ENCODE results near the gene KDM4C. TPM values are rescaled to one million over a fixed set of nuclear protein-coding genes. Genes with fewer than 3 reads are reported as not detected.

Gene KDM4C
- total and polyA plus RNA-seq, 2 of the 8 experiments (the other 6 are each of a cell fraction or from before 2014, with no cell fraction given) = 13.0 to 26.1 TPM

GRCh38 chr9:6777213-6777902 is 19.6 kb downstream of the KDM4C start (continued):
- TF ChIP-seq CHD7 (IDR thresholded peaks at IDR 0.05; ENCODE audit: insufficient replicate concordance, low read length) = peak; percentile 95
- peak; percentile 8; the same call in 1 of the 2 replicates for TF ChIP-seq MAX (IDR thresholded peaks at IDR 0.05)
- peak in 1 of 2 experiments; percentile 57; a peak in 1 of 3 replicates for TF ChIP-seq EP300 (IDR thresholded peaks at IDR 0.05; ENCODE audit: borderline replicate concordance in 1 of 2, low read depth in 2 of 2, low read length in 2 of 2)
- peak in 1 of 2 experiments; percentile 81; a peak in 2 of 4 replicates for TF ChIP-seq SIN3A (conservative IDR thresholded peaks at IDR 0.05 in 1 of 2, IDR thresholded peaks at IDR 0.05 in 1 of 2; ENCODE audit: low read depth in 1 of 2, low read length in 2 of 2)
- TF ChIP-seq ATF2 (IDR thresholded peaks at IDR 0.05; ENCODE audit: low read length) = peak; percentile 75; the same call in 1 of the 2 replicates
- no peak for TF ChIP-seq CREB1 (IDR thresholded peaks at IDR 0.05)

All from H1 (cell line).